Germinal center (tissue), 1 donor: Measurements from ENCODE around the gene CTXN1.
"Not testable (repeated sequence)": the region's sequence is repeated elsewhere in the genome, so short reads cannot be mapped to it uniquely, and the experiment has no call there.

Source experiments
- DNase-seq: peaks from one replicate; pipeline ENCODE4 v3.0.0; 2012; ENCODE audit warnings: mixed read lengths, low spot score

CTXN1 gene

DNA sequence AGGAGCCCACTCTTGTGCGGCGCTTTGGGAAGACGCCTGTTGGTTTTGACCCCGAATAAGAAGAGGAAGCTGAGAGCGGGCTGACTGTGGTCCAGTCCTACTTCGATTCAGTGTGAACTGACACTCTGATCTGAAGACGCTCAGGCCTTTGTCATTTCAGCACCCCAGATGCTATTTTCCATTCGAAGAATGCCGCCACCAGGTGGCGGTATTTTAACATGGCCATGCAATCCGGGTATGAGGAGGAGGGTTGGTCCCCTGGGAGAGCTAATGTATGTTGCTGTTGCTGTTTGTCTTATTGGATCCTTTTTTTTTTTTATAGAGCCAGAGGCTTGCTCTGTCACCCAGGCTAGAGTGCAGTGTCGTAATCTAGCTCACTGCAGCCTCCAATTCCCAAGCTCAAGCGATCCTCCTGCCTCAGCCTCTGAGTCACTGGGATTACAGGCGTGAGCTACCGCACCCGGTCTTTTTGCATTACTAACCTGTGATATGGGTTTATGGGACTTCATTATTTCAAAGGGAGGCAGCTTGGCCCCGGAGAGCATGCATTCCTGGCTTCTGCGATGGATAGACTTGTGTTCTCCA, 18.3 kb upstream of the CTXN1 start:
- DNase-seq, result peak; percentile 82

DNA sequence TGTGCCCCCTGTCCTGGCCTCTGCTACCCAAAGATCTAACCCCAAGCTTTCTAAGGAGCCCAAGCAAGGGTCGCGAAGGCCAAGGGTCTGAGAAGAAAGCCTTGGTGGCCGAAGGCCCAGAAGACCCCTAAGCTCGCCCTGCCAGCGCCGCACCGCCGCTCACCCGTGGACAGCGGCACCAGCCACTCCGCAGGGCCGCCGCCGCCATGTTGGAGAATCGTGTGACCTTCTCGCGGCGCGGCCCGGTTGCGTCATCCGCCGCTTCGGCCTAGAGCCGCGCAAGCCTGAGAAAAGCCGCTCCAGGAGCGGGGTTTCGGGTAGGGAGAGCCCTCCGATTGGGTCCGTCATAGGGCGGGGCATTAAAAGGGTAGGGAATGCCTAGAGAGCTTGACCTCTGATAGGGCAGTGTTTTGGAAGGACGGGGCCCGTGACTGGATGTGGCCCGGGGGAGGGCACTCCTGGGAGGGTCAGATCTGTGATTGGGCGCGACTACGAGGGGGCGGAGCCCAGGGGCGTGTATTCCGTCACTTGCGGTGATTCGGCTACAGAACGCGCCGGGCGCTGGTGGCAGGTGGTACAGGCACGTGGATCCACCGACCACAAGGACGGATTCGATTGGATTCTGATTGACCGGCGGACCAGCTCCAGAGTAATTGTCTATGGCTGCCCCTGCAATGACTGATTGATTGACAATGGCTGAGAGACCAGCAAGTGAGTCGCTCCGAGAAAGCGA, 17.7 kb upstream of the CTXN1 start, which contains the start of gene TIMM44:
TIMM44 (minus strand) TSS at position 223 of the 733 bp plus-strand sequence; CDS start at position 208, 15 bp downstream.
- DNase-seq, result peak; percentile 98

DNA sequence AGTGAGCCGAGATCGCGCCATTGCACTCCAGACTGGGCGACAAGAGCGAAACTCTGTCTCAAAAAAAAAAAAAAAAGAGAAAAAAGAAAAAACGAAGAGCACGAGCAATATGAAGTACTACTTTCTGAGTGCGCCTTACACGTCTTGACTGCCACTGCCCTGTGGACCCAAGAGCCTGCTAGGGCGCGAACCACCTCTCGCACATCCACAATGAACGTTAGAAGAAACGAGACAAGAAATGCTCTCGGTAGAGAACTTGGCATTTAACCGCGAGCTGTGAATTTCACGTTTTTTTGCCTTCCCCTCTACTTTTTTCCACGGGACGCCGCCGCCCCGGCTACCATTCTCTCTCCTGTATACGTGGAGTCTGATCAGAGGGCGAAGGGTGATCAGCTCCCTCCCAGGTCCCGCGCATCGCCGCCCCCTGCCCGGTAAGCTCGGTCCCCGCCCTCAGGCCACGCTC, 17.1 kb upstream of the CTXN1 start:
- DNase-seq, result no peak

DNA sequence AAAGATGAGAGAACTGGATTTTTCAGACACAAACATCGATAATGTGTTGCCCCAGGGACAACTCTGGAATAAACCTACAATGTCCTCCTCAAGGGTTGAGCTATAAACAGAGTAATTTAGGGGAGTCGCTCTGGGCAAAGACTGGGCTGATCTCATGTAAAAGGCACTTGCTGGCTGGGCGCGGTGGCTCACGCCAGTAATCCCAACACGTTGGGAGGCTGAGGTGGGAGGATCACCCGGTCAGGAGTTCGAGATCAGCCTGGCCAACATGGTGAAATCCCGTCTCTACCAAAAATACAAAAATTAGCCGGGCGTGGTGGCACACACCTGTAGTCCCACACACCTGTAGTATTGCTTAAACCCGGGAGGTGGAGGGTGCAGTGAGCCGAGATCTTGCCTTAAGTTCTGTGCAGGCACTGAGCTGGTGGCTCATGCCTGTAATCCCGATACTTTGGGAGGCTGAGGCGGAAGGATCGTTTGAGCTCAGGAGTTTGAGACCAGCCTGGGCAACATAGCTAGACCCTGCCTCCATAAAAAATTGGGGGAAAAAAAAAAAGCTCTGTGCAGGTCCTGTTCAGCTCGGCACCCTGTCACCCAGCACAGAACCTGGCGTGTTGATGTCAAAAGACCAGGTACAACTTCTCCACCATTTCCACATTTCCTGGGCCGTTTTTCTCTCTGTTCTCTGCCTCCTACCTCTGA, 16.1 kb upstream of the CTXN1 start:
- DNase-seq, result no peak

DNA sequence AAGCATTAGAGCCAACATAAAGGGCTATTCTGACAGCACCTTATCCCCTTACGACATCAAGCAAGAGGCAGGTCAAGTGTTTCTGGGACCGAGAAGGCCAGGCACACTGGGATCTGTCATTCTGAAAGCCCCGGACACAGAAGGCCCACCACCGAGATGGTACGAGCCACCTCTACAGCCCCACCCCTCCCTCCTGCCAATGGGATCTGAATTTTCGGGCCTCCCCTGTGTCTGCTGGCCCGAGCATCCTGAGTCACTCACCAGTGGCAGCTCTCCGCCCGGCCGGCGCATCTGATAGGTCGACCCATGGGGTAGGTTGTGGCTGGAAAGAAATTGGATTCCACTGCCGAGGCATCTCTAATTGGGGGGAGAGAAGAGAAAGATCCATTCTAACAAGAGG, 14.9 kb upstream of the CTXN1 start:
- no peak for DNase-seq

DNA sequence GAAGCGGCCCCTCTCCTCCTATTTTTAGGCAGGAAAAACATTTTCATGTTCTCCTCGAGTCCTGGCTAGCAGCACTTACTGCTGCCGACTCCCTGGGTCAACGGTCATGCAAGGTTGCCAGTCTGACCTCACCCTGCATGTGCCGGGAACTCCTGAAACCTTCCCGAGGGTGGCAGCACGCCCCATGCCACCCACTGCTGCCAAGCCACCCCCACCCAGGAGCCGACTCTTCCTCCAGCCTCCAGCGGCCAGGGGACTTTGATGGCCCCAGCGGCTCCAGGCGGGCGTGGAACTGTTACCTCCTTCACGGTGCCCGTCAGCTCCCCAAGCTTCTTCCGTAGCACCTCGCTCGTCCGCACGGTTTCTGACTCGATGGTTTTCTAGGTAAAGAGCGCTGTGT, 8.8 kb upstream of the CTXN1 start:
- DNase-seq, result no peak

DNA sequence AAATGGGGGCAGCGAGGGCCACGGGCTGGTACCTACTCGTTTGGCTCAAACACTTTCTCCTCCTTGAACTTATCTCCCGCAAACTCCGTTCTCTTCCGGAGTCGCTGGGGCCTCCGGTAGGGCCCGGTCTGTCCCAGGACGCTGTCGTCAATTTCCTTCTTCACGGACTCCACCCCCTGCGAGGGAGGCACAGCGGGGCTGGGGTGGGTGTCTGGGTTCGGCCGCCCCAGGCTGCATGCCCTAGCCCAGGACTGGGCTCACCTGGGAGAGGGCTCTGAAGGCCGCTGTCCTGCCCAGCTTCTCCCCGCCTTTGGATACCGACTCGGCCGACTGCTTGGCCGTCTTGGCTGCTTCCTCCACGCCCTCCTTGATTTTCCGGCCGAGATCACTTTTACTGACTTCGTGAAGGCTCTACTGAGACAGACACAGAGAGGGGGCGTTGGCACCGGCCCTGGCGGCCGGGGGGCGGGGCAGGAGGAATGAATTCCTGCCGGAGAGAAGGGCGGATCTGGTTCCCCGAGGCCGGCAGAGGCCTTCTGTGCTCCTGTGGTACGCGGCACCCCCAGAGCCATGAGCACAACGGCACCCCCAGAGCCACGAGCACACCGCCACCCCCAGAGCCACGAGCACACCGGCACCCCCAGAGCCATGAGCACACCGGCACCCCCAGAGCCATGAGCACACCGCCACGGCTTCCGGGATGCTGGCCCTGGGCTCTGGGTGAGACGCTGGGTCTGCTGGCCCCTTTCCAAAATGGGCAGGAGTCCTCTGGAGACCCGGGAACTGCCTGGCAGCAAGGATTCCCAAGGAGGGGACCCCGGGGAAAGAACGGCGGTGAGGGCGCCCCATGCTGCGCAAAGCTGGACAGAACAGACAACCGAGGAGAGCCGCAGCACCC, 8.1 kb upstream of the CTXN1 start:
- DNase-seq, result no peak

DNA sequence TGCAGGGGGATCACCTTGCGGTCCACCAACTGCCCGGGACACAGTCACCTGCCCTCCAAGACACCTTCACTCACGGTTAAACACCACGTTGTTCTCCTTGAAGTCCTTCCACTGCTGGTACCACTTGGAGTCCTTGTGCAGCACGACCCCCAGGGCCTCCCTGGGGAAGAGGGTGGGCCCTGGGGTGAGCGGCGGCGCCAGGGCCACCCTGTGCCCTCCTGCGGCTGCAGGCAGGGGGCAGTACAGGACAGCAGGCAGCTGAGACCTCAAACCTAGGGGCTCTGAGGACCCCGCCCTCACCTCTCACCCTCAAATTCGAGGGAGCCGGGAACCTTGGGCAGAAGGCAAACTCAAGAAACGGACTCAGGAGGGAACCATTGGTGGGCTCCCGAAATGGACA, 7.5 kb upstream of the CTXN1 start:
- no peak for DNase-seq

DNA sequence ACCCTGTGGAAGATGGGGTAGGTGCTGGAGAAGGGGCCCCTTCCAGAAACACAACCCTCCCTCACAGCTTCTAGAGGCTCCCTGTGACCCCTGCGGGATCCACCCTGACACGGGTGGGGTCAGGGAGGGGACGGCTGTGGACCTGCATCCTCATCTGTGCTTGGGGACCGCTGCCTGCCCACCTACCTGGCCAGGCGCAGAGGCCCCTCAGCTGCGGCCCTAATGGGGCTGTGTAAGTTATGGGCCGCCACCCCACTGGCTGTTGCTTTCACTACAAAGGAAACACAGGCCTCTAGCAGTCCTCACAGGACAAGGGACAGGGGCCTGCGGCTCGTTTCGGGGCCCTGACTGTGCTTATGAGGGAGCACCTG, 7.0 kb upstream of the CTXN1 start:
- DNase-seq, result no peak

DNA sequence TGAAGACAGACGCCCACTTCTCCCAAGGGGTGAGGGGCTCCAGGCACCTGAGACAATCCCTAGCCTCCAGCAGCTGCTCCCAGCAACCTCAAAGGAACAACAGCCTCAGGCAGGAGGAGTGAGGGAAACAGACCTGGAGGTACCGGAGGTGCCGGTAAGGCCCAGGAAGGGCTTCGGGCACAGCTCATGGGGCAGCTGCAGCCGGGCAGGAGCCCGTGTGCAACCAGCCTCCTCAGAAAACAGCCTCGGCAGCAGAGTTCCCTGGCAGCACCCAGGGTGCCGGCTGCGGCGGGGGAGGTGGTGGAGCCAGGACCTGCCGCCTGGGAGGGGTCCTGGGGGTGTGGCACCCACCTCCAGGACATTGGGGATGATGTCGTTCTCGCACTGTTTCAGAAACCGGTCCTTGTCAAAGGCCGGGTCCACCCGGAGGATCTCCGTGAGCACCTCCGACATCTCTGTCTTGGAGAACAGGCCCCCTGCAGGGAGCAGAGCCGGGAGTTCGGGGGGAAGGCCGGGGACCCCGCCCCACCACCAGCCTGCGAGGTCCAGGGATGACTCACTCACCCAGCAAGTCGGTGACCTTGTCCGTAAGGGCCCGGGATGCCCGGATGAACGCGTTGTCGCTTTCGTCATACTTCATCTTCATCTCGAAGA, 6.5 kb upstream of the CTXN1 start:
- DNase-seq, result no peak

DNA sequence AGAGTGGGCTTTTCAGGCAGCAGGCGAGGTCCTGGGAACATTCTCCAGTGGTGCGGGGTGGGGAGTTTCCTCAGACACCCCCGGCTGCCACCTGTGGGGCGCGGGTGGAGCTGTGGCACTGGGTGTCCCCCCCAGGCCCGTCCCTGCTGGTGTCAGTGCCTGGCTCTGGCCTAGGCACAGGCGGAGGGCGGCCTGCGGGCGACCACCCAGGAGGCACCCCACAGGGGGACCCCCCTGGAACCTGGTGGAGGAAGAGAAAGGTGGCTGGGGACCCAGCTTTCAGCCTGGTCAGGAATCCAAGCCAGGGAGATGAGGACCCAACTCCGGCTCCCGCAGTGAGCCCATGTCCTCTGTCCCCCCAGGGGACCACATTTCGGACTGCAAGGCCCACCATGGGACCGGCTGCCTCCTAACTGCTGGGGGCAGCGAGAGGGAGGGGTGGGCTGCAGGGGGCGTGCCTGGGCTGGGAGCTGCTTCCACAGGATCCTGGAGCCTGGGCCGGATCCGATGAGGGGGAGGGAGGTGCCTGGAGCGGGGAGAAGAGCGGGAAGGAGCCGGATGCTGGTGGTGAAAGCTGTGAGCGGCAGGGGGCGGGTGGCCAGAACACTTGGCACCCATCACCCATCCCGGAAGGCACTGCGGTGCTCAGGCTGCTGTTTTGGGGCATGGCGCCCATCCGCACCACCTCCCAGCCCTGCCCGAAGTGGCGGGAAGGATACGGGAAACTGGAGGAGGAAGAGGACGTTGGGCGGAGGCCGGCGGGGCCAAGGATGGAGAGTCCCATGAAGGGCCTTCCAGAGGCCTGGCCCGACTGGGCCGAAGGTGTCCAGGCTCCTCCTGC, 5.5 kb upstream of the CTXN1 start:
- no peak for DNase-seq

DNA sequence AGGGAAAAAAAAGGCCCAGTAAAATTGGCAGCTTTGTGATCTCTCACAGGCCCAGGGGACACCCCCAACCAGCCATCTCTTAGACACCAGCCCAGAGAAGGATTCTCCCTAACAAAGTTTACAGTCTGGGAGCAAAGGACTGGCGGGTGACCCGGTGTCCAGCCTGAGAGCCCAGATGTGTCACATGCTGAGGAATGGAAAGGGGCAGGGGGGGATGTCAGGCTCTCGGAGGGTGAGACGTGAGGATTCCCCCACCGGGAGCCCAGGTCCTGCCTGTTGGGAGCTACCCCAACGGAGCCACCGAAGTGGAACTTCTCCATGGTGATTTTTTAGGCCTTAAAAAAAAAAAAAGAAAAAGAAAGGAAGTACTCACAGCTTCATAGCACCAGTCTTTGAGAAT, 4.8 kb upstream of the CTXN1 start:
- DNase-seq, result no peak

DNA sequence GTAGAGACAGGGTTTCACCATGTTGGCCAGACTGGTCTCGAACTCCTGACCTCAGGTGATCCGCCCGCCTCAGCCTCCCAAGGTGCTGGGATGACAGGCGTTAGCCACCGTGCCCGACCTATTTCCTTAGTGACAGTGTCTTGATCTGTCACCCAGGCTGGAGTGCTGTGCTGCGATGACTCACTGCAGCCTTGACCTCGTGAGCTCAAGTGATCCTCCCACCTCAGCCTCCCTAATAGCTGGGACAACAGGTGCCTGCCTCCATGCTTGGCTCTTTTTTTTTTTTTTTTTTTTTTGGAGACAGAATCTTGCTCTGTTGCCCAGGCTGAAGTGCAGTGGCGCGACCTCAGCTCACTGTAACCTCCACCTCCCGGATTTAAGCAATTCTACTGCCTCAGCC, 4.1 kb upstream of the CTXN1 start:
- DNase-seq, result not testable (repeated sequence)

DNA sequence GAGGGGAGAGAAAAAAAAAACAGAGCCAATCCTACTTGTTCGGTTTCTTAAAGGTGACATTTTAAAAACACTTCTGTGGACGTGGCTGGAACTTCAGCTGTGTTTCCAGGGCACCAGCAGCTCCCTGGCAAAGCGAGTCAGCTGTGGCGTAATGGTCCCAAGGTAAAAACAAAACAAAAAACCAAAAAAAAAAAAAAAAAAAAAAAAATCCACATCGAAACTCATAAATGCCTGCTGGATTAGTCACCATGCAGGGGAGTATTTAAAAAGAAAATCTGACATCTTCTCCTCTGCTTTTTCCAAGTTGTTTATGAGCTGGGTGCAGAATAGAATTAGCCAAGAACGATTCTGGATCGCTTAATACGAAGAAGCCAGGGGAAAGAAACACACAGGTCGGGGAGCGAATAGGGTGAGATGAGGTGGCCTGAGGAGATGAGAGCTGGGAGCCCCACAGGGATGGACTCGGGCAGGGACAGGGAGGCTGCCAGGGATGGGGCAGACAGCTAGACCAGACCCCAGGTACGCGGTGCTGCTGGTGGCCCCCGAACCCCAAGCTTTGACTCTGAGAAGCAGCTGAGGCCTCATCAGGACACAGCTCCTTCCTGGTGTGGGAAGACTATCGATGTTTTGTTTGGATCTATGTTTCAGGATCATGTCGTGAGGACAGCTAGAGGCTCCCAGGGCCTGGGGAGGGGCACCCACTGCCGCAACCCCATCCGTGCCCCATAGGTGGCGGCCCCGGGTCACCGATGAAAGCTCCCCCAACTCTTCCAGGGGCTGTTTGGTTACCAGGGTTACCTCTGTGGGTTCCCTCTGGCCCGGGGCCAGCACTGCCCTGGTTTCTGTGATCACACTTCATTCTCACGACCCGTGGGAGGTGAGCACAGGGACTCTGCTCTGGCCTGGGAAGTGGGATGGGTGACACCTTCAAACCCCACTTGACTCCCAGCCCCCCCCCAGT, 3.1 kb upstream of the CTXN1 start:
- peak; percentile 60 for DNase-seq

DNA sequence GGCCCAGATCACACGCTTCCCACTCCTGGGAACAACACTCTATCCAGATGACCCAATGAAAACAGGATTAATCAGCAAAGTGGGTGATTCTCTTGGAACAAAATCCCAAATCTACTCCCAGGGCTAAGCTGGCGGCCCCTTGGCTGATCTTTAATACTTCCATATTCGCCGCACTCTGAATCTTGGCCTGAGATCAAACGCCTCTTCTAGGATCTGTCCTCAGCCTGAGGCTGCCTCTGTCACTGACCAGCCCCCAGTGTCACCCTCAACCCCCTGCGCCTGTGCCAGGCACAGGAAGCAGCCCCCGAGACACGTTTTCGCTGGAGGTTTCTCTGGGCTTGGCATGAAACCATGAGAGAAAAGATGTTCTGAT, 2.4 kb upstream of the CTXN1 start:
- DNase-seq, result no peak

DNA sequence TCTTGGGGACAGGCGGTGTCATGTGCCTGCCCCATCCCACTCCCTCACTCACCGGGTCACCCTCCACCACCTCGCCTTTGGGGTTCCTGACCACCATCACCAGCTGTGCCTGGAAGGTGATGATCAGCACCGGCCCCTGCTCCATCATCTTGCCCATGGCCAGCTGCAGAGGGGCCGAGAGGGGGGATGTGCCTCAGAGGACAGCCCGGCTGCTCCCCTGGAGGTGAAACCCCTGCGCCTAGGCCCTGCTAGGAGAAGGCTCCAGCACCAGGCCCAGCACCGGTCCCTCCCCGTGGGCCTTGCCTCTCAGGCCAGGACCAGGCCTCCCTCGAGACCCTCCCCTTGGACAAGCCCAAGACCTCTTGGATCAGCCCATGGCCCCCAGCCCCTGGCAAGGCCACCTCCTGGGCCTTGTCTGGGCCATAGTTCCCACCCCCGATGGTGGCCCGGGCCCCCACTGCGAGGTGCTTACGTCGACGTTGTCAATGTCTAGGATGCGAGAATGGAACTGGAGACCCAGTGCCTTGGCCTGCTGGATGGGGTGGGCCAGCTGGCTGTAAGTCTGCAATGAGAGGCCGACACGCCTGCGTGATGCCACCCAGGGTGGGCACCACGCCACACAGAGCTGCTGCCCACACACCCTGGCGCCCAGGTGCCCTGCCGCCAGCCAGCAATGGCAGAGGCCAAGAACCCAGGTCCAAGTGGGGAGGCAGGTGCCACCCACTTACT, 1.8 kb upstream of the CTXN1 start:
- no peak for DNase-seq

DNA sequence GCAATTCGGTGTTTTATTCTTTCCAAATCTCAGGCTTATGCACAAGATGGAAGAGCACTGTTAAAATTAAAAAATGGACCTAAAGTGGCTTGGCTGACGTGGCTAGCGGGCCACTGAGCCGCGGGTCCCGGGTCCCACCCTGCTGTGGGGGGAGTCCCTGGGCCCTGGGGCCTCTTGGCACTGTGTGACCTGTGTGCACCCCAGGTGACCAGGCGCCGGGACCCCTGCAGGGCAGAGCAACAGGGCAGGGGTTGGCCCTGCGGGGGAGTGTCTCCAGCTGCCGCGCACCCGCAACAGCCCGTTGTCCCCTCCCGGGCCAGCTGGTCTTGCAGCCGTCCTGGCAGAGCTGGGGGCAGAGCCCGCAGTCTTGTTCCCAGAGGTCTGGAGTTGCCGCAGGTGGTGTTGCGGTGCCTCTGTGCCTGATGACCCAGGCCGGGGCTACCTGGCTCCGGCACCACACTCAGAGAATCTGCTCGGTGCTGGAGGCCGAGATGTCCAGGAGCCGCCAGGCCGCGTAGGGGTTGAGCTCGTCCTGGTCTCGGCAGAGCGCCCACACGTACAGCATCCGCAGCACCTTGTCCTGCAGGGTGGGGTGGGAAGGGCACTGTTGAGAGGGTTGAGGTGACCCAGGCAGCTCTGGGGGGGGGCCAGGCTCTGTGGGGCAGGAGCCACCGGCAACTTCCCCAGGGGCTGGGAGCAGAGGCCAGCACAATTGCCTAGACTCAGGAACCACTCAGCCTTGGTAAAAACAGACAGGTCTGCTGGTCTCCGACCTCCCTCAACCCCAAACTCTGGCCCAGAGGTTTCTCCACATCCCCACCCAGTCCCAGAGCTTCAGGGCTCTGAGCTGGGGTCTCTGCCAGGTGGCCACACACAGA, 1.0 kb upstream of the CTXN1 start:
- no peak for DNase-seq
